NT2/D1 (cell line): ENCODE measurements around the gene DDX39A.

Experiments used
- DNase-seq: peaks from one replicate; pipeline ENCODE4 v3.0.0-alpha.2; 2011; ENCODE audit warnings: low read depth, low spot score
- H3K27me3 ChIP-seq: 2 replicates; pipeline ENCODE4 v1.6.0; 2011; ENCODE audit warnings: mild to moderate bottlenecking; ENCODE audit not compliant: insufficient read length, insufficient read depth
- H3K36me3 ChIP-seq: 2 replicates; pipeline ENCODE4 v1.6.1; 2011; ENCODE audit warnings: mild to moderate bottlenecking, low read length, mixed read lengths; ENCODE audit not compliant: insufficient read depth, insufficient read length
- H3K4me1 ChIP-seq: 2 replicates; pipeline ENCODE4 v1.5.1; 2011; ENCODE audit not compliant: insufficient read depth, insufficient read length
- H3K4me3 ChIP-seq: 2 replicates; pipeline ENCODE4 v1.5.1; 2011; ENCODE audit warnings: low read depth; ENCODE audit not compliant: insufficient read length
- H3K9ac ChIP-seq: 2 replicates; pipeline ENCODE4 v1.6.0; 2011; ENCODE audit warnings: low read depth; ENCODE audit not compliant: insufficient read length
- H3K9me3 ChIP-seq: 2 replicates; pipeline ENCODE4 v1.5.1; 2011; ENCODE audit warnings: mild to moderate bottlenecking, low read length; ENCODE audit not compliant: insufficient read depth
- SUZ12 ChIP-seq: IDR thresholded peaks from 2 replicates; pipeline ENCODE4 v1.6.1; 2011; ENCODE audit not compliant: insufficient read length, insufficient read depth; ENCODE audit errors: extremely low read depth
- YY1 ChIP-seq: IDR thresholded peaks from 2 replicates; pipeline ENCODE4 v1.6.1; 2011; ENCODE audit not compliant: insufficient read length, insufficient read depth
- ZNF274 ChIP-seq: IDR thresholded peaks from 2 replicates; pipeline ENCODE4 v1.6.1; 2011; ENCODE audit warnings: mild to moderate bottlenecking, low read depth, low read length

DDX39A gene

GRCh38 chr19:14450876-14451275 lies 31.7 kb upstream of the DDX39A start:
- H3K4me1 ChIP-seq = peaks cover 6% of the 10 kb centered on the region
- H3K4me3 ChIP-seq = no peak overlapping the region
- no peaks in the 10 kb centered on the region for H3K27me3 ChIP-seq
- peaks cover 50% of the 10 kb centered on the region for H3K36me3 ChIP-seq
- peak overlapping the region; percentile 32 for H3K9ac ChIP-seq
- no peaks in the 10 kb centered on the region for H3K9me3 ChIP-seq
- no peak for DNase-seq
- TF ChIP-seq ZNF274 = no peak
- no peak for TF ChIP-seq YY1
- no peak for TF ChIP-seq SUZ12

GRCh38 chr19:14450168-14450874 lies 31.2 kb upstream of the DDX39A start:
- no peaks in the 10 kb centered on the region for H3K9me3 ChIP-seq
- DNase-seq = peak; percentile 87
- H3K36me3 ChIP-seq = peaks cover 50% of the 10 kb centered on the region
- no peak overlapping the region for H3K4me3 ChIP-seq
- peaks cover 6% of the 10 kb centered on the region for H3K4me1 ChIP-seq
- no peak overlapping the region for H3K9ac ChIP-seq
- TF ChIP-seq ZNF274 (no peak), YY1 (no peak), SUZ12 (no peak)
- H3K27me3 ChIP-seq = no peaks in the 10 kb centered on the region

- Histone ChIP-seq H3K4me3 (no peak overlapping the region), H3K9ac (no peak overlapping the region), H3K4me1 (peaks cover 6% of the 10 kb centered on the region), H3K27me3 (no peaks in the 10 kb centered on the region), H3K9me3 (no peaks in the 10 kb centered on the region), H3K36me3 (peaks cover 55% of the 10 kb centered on the region)
- no peak for DNase-seq
- no peak for TF ChIP-seq ZNF274
- TF ChIP-seq YY1 = no peak
- TF ChIP-seq SUZ12 = no peak
Measured at GRCh38 chr19:14449321-14449720, 30.2 kb upstream of the DDX39A start.

- no peak for DNase-seq
- Histone ChIP-seq H3K9me3 (no peaks in the 10 kb centered on the region), H3K36me3 (peaks cover 72% of the 10 kb centered on the region), H3K4me3 (no peak overlapping the region), H3K9ac (no peak overlapping the region), H3K4me1 (peaks cover 6% of the 10 kb centered on the region), H3K27me3 (no peaks in the 10 kb centered on the region)
- TF ChIP-seq SUZ12 = no peak
- TF ChIP-seq YY1 = no peak
- no peak for TF ChIP-seq ZNF274
Measured at GRCh38 chr19:14446336-14447036, 27.3 kb upstream of the DDX39A start.

GRCh38 chr19:14443632-14444216 lies 24.6 kb upstream of the DDX39A start:
- Histone ChIP-seq H3K4me3 (no peak overlapping the region), H3K27me3 (no peaks in the 10 kb centered on the region), H3K9me3 (no peaks in the 10 kb centered on the region), H3K9ac (no peak overlapping the region), H3K36me3 (peaks cover 55% of the 10 kb centered on the region), H3K4me1 (peaks cover 10% of the 10 kb centered on the region)
- TF ChIP-seq ZNF274 (no peak), SUZ12 (no peak), YY1 (no peak)
- no peak for DNase-seq

GRCh38 chr19:14442891-14443631 lies 23.9 kb upstream of the DDX39A start:
- H3K4me1 ChIP-seq = peaks cover 10% of the 10 kb centered on the region
- no peak overlapping the region for H3K9ac ChIP-seq
- peaks cover 49% of the 10 kb centered on the region for H3K36me3 ChIP-seq
- no peak overlapping the region for H3K4me3 ChIP-seq
- DNase-seq = no peak
- no peaks in the 10 kb centered on the region for H3K9me3 ChIP-seq
- TF ChIP-seq YY1 (no peak), ZNF274 (no peak), SUZ12 (no peak)
- no peaks in the 10 kb centered on the region for H3K27me3 ChIP-seq
